ENCODE data around the gene CARNS1. TPM values are rescaled to one million over a fixed set of nuclear protein-coding genes. Genes with fewer than 3 reads are reported as not detected.

CARNS1 gene
- total and polyA plus RNA-seq, 7 donors, result 0.16 to 0.83 (median 0.55) TPM; not detected in 2

GRCh38 chr11:67466367-67466766 lies 50.9 kb downstream of the CARNS1 start:
- Histone ChIP-seq H3K27ac (peak overlapping the region; percentile 4 to 91 (median 58)), H3K27me3 (no peaks in the 10 kb centered on the region), H3K4me1 (peaks cover 0 to 50% (median 40%) of the 10 kb centered on the region in 4 donors), H3K9me3 (no peaks in the 10 kb centered on the region), H3K36me3 (no peaks in the 10 kb centered on the region), H3K4me3 (no peak overlapping the region)
- TF ChIP-seq CTCF (IDR thresholded peaks at IDR 0.05) (no peak), EP300 (IDR thresholded peaks at IDR 0.05) (no peak), POLR2AphosphoS5 (IDR thresholded peaks at IDR 0.05) (no peak), POLR2A (IDR thresholded peaks at IDR 0.05) (no peak)
- WGBS, 2 donors, result 87 to 91% methylated on average over 5 of the region's 5 CpGs
- intact Hi-C loops (cut with DNase I), result no loop called here
- no peak for DNase-seq

- Histone ChIP-seq H3K9me3 (no peaks in the 10 kb centered on the region), H3K36me3 (no peaks in the 10 kb centered on the region), H3K4me1 (peaks cover 0 to 50% (median 40%) of the 10 kb centered on the region in 4 donors), H3K4me3 (no peak overlapping the region), H3K27ac (peak overlapping the region; percentile 91 to 95 (median 92)), H3K27me3 (no peaks in the 10 kb centered on the region)
- DNase-seq, result no peak
- TF ChIP-seq CTCF (IDR thresholded peaks at IDR 0.05) (no peak), POLR2A (IDR thresholded peaks at IDR 0.05) (no peak), EP300 (IDR thresholded peaks at IDR 0.05) (no peak), POLR2AphosphoS5 (IDR thresholded peaks at IDR 0.05) (no peak)
- WGBS, 2 donors, result 67 to 83% methylated on average over 11 of the region's 11 CpGs
- intact Hi-C loops (cut with DNase I), result no loop called here
Observed at GRCh38 chr11:67466962-67467771, 51.7 kb downstream of the CARNS1 start.

GRCh38 chr11:67468056-67468455 lies 52.6 kb downstream of the CARNS1 start:
- Histone ChIP-seq H3K4me1 (peaks cover 0 to 50% (median 40%) of the 10 kb centered on the region in 4 donors), H3K9me3 (no peaks in the 10 kb centered on the region), H3K27ac (peak overlapping the region; percentile 91 to 95 (median 92)), H3K4me3 (peak overlapping the region; percentile 90 to 96 (median 93)), H3K36me3 (no peaks in the 10 kb centered on the region), H3K27me3 (no peaks in the 10 kb centered on the region)
- no peak for DNase-seq
- no peak for TF ChIP-seq CTCF (IDR thresholded peaks at IDR 0.05)
- TF ChIP-seq POLR2AphosphoS5 (IDR thresholded peaks at IDR 0.05), result no peak
- TF ChIP-seq EP300 (IDR thresholded peaks at IDR 0.05), result no peak
- no peak for TF ChIP-seq POLR2A (IDR thresholded peaks at IDR 0.05)
- 8 to 38% methylated on average over 5 of the region's 5 CpGs for WGBS, 2 donors
- intact Hi-C loops (cut with DNase I), result loop anchor here (2.0 kb wide), 2 partner anchors 39 to 67 kb away; partner anchors contain the start of gene PPP1CA

- Histone ChIP-seq H3K4me1 (peaks cover 0 to 50% (median 39%) of the 10 kb centered on the region in 4 donors), H3K36me3 (no peaks in the 10 kb centered on the region), H3K9me3 (no peaks in the 10 kb centered on the region), H3K27ac (peak overlapping the region; percentile 91 to 95 (median 92)), H3K4me3 (peak overlapping the region; percentile 90 to 96 (median 93)), H3K27me3 (no peaks in the 10 kb centered on the region)
- intact Hi-C loops (cut with DNase I), result loop anchor here (2.0 kb wide), 2 partner anchors 38 to 68 kb away; partner anchors contain the start of gene PPP1CA
- DNase-seq, result no peak
- 1 to 3% methylated on average over 6 of the region's 6 CpGs for WGBS, 2 donors
- no peak for TF ChIP-seq POLR2AphosphoS5 (IDR thresholded peaks at IDR 0.05)
- TF ChIP-seq CTCF (IDR thresholded peaks at IDR 0.05), result no peak
Observed at GRCh38 chr11:67468456-67468758, 52.9 kb downstream of the CARNS1 start.
